GM19035 (cell line): ENCODE data around the gene AGO1.
"Not testable (repeated sequence)": the region's sequence is repeated elsewhere in the genome, so short reads cannot be mapped to it uniquely, and the experiment has no call there.

Source experiments
- ATAC-seq: cut with Tn5 transposase; IDR thresholded peaks from one replicate; pipeline ENCODE4 v1.9.1; 2021; ENCODE audit not compliant: unreplicated experiment

The AGO1 gene

DNA sequence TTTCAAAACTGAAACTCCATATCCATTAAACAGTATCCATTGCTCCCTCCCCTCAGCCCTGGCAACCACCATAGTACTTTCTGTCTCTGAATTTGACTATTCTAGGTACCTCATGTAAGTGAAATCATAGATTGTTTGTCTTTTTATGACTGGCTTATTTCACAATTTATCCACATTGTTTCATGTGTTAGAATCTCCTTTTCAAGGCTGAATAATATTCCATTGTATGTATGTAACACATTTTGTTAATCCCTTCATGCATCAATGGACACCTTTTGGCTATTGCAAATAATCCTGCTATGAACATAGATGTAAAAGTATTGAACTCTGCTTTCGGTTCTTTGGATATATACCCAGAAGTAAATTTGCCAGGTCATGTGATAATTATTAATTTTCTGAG, 85.4 kb downstream of the AGO1 start:
- ATAC-seq, result no peak

DNA sequence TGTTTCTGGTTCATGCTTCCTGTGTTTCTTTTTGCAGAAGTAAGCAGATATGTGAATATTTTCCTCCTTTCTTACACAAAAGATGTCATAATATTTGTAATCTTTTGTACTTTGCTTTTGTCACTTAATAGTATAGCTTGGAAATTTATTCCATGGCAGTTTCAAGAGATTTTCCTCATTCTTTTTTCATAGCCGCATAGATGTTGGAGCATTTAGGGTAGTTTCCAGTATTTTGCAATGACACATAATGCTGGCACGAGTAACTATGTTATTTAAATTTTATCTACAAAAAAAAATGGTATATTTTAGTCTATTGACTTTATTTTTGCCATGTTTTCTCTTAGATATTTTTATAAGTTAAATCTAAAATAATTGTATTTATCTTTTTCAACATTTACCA, 88.6 kb downstream of the AGO1 start:
- ATAC-seq, result no peak

DNA sequence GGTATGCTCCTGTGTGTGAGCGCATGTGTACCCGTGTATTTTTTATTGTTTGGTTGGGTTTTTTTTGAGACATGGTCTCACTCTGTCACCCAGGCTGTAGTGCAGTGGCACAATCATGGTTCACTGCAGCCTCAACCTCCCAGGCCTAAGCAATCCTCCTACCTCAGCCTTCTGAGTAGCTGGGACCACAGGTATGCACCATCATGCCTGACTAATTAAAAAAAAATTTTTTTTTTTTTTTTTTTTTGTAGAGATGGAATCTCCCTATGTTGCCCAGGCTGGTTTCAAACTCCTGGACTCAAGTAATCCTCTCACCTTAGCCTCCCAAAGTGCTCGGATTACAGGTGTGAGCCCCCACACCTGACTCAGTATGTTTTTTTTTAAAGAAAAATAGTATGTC, 89.6 kb downstream of the AGO1 start:
- ATAC-seq, result not testable (repeated sequence)

DNA sequence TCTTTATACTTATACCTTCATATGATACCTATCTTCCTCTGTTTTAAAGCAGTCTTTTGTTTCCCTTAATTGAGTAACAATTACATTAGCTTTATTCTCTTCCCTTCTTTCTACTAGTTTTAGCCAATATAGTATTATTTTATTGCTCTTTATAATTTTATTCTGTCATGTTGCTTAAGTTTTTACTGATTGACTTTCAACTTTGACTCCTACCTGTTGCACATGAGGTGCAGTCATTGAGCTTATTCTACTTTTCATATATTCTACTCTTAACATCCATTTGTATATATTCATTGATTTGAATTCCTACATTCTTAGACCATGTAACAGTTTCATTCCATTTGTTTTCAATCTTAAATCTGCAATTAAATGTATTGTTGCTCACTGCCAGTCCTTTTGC, 97.1 kb downstream of the AGO1 start:
- no peak for ATAC-seq
